Measurements from ENCODE around the gene MYO1B.

MYO1B gene

GRCh38 chr2:191369034-191369433 lies 123.8 kb downstream of the MYO1B start:
- DNase-seq, result no peak

DNA sequence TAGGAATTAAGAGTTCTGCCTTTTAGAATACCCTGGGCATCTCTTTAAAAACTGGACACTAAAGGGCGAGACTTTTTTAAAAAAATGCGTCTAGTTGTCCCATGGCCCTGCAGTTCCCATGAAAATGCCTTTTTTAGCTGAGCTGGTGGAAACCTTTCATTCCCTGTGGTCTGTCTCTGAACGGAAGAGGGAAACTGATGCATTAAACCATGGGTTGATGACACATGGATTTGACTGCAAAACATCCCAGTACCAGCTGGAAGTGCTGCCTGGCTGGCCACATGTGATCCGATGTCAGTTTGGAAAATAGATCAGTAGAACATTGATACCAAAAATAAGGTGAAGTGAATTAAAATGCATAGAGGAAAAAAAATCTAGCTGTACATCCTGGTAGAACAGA lies 129.2 kb downstream of the MYO1B start:
- no peak for DNase-seq

DNA sequence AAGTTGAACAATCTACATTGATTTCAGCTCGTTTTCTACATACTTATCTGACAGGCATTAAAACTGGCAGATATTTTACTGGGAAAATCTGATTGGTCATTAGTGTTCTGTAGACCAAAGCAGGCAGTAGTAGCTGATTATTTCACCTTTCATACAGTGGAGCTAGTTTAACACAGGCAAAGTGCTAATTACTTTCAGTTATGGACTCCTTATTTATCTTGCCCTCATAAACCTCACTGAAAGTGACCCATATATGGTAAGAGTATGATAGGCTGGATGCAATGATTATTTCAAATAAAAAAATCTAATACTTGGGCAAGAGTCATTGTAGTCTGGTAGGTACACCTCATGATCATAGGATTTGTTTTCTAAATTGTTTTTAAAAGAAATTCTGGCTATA lies 129.7 kb downstream of the MYO1B start:
- no peak for DNase-seq

GRCh38 chr2:191376981-191377629 lies 131.9 kb downstream of the MYO1B start:
- DNase-seq, result peak; percentile 6

DNA sequence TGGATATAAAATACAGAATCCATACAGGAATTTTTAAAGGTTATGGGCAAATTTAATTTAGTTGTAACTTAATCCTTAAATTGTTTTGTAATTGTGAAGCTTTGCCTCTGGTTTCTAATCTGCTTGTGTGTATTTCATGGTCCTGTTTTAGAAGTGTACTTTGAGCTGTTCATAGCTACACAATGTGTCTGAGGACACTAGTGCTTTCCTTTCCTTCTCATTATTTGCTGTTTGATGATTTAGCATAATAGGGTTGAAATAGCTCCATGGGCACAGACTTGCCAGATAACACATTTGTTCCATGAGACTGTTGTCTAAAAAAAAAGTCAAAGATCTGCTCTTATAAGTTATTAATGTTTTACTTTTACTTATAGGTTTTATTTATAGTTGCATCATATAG lies 134.2 kb downstream of the MYO1B start:
- DNase-seq, result no peak

DNA sequence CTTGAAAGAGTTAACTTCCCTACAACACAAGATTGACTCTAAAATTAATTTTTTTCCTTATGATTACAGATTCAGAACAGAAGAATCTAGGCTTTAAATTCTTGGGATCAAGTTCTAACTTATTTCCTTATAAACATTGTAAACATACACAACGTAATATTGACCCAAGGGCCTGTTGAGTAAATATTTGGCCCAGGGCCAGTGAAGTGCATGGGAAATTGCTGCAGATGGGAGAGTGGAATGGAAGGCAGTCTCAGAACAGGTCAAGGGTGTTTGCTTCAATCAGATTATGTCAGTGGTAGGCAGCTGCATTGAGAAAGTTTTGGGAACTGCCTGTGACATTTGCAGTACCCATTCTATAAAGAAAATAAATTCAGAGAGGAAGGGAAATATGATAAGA lies 137.6 kb downstream of the MYO1B start:
- DNase-seq, result no peak

- DNase-seq, result no peak
Observed at GRCh38 chr2:191383486-191383885, 138.3 kb downstream of the MYO1B start.

DNA sequence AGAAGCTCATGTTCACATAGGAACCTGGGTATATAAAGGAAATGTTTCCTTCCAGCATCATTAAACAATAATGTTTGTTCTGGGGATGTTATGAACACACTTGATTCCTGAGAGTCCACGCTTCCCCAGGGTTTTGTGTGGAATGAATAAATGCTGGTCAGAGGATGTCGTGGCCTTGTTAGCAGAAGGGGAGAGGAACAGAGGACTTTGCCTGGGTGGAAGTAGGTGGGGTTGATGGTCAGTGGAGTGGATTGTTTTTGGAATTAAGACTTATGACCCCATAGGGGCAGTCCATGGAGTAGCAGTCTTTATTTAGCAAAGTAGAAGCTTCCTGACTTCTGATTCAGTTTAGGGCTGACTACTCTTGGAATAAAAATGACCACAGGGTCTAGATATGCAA lies 139.6 kb downstream of the MYO1B start:
- DNase-seq, result no peak

- DNase-seq, result no peak
Observed at GRCh38 chr2:191385416-191386160, 140.4 kb downstream of the MYO1B start.

GRCh38 chr2:191386938-191387536 lies 141.8 kb downstream of the MYO1B start:
- no peak for DNase-seq

GRCh38 chr2:191389288-191389687 lies 144.1 kb downstream of the MYO1B start:
- DNase-seq, result no peak

- DNase-seq, result no peak
Observed at GRCh38 chr2:191391171-191391570, 146.0 kb downstream of the MYO1B start.

DNA sequence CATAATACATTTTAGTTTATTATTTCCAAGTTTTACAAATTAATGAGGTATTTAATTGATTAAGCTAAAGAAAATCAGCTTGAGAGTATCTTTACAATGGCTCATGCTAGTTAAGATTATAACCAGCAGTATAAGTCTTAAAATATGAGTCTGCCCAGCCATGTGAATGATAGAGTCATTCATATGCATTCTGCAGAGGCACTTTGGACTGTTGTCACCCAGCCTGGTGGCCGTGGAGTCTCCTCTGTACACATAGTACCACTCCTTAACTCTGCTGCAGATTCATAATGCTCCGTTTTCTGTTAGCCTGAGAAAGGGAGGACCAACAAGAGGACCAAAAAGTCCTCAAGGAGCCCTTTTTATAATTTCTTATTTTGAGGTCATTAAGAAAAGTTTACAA lies 148.8 kb downstream of the MYO1B start:
- no peak for DNase-seq

GRCh38 chr2:191396794-191397193 lies 151.6 kb downstream of the MYO1B start:
- DNase-seq, result no peak

- DNase-seq, result no peak
Observed at GRCh38 chr2:191399601-191400000, 154.4 kb downstream of the MYO1B start.

DNA sequence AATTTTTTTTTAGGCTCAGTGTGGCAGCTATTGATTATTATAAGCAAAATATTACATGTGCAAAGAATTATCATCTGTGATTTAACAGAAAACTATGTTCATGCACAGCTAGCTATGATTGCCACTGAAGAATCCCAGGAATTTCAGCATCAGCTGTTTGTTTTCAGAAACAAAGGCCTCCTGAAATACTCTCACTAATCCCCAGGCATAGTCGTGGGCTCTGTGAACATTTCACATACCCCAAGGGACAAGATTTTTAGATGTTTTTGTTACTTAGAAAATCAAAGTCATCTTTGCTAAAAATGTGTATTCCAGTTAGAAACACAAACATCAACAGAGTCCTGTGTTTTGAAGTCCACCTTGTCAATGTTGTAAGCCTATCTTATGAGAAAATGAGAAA lies 156.1 kb downstream of the MYO1B start:
- no peak for DNase-seq

- no peak for DNase-seq
Observed at GRCh38 chr2:191402966-191403565, 157.9 kb downstream of the MYO1B start.

DNA sequence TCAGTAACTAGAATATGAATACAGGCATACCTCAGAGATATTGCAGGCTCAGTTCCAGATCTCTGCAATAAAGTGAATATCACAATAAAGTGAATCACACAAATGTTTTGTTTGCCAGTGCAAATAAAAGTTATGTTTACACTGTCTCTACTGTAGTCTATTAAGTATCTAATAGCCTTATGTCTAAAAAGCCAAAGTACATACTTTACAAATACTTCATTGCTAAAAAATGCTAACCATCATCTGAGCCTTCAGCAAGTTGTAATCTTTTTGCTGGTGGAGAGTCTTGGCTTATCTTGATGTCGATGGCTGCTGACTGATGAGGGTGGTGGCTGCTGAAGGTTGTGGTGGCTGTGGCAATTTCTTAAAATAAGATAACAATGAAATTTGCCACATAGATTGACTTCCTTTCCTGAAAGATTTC lies 159.4 kb downstream of the MYO1B start:
- no peak for DNase-seq

- DNase-seq, result no peak
Observed at GRCh38 chr2:191405546-191405945, 160.3 kb downstream of the MYO1B start.

DNA sequence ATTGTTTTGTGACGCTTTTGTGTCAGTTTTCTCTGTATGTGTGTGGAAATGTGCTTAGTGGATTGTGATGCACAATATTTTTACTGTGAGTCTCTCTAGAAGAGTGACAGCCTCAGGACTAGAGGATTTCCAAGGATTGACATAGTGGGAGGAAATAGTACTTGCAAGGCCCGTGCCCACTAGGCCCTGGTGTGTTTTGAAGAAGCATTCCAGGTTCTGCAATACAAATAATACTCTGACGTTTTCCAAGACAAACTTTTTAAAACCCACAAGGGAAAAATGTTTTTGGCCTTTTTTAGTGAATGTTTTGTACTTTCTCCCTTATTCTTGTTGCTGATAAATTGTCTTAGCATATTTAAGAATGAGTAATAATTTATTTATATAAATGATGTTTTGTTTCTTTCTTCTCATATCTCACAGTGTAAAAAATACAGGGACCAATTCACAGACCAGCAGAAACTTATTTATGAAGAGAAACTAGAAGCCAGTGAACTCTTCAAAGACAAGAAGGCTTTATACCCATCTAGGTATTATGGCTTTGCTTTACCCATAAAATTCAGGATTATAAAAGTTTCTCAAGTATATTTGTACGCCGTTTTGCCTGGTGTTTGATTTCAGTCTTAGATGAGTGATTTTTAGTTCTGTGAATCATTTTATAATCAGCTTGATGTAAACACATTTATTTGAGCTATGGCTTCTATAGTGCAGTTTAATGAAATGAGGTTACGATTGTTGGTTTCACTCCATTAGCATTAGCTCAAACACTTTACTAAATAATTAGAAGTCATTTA lies 165.6 kb downstream of the MYO1B start:
- DNase-seq, result no peak

DNA sequence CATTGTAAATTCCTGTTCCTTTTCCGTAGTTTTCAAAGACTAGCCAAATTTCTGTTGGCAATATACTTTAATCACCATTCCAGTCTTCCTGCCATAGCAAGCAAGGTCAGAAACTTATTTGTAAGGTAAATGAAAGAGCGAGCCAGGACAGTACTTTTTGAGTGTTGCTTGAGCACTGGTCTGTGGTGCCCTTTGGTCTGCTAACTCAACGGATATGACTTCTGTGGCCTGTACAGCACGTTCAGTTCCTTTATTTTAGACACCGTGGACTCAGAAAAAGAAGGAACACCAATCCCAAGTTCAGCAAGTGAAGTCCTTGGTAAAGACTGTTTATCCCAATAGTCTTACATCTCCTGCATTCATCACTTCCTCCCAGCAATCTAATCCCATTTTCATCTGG lies 166.3 kb downstream of the MYO1B start:
- no peak for DNase-seq

- DNase-seq, result no peak
Observed at GRCh38 chr2:191412353-191412752, 167.1 kb downstream of the MYO1B start.

GRCh38 chr2:191415101-191415500 lies 169.9 kb downstream of the MYO1B start:
- DNase-seq, result no peak
